Activated CD4-positive, alpha-beta T cell treated with anti-CD3 and anti-CD28 coated beads for 24 hours (primary cell): ENCODE results near the gene OR52A5.
A peak's percentile ranks its signal among the peaks of the same experiment; 100 is the strongest.
"Not testable (repeated sequence)": the region's sequence is repeated elsewhere in the genome, so short reads cannot be mapped to it uniquely, and the experiment has no call there.

ENCODE experiments used
- DNase-seq, 2 donors: peaks; one replicate each; pipeline ENCODE4 v3.0.0-alpha.2; 2020; ENCODE audit warnings: low read depth in 2 of 2

OR52A5 gene

GRCh38 chr11:5137996-5138395 lies at the start of gene OR52A5:
Gene OR52A5, minus strand, starts transcription at chr11:5138356. Its CDS starts 5,714 bp downstream, at chr11:5132642.
- no peak for DNase-seq

GRCh38 chr11:5178046-5178837 lies 40.1 kb upstream of the OR52A5 start:
- DNase-seq, result no peak

GRCh38 chr11:5174934-5175333 lies 36.8 kb upstream of the OR52A5 start:
- DNase-seq, result no peak

GRCh38 chr11:5171856-5172255 lies 33.7 kb upstream of the OR52A5 start:
- DNase-seq, result no peak

GRCh38 chr11:5165898-5166297 lies 27.7 kb upstream of the OR52A5 start:
- not testable (repeated sequence) for DNase-seq

- DNase-seq, result not testable (repeated sequence)
Observed at GRCh38 chr11:5164807-5165206, 26.7 kb upstream of the OR52A5 start.

GRCh38 chr11:5161045-5161444 lies 22.9 kb upstream of the OR52A5 start:
- not testable (repeated sequence) for DNase-seq

- DNase-seq, result not testable (repeated sequence)
Observed at GRCh38 chr11:5160217-5160616, 22.1 kb upstream of the OR52A5 start.

GRCh38 chr11:5159806-5160205 lies 21.6 kb upstream of the OR52A5 start:
- no peak for DNase-seq

- DNase-seq, result no peak
Observed at GRCh38 chr11:5154657-5155056, 16.5 kb upstream of the OR52A5 start, which contains the start of gene OR52A1. Gene OR52A1, minus strand, starts transcription at chr11:5154757. Its CDS starts 2,388 bp downstream, at chr11:5152369.

- no peak for DNase-seq
Observed at GRCh38 chr11:5153574-5154431, 15.6 kb upstream of the OR52A5 start.

- no peak for DNase-seq
Observed at GRCh38 chr11:5151713-5152153, 13.6 kb upstream of the OR52A5 start.

- not testable (repeated sequence) for DNase-seq
Observed at GRCh38 chr11:5144206-5144605, 6.0 kb upstream of the OR52A5 start.

GRCh38 chr11:5137014-5137413 lies 1.1 kb downstream of the OR52A5 start:
- DNase-seq, result no peak

GRCh38 chr11:5136261-5136660 lies 1.9 kb downstream of the OR52A5 start:
- no peak for DNase-seq

GRCh38 chr11:5131584-5132335 lies 6.4 kb downstream of the OR52A5 start:
- no peak for DNase-seq

- no peak for DNase-seq
Observed at GRCh38 chr11:5129457-5129877, 8.7 kb downstream of the OR52A5 start.

GRCh38 chr11:5124891-5125620 lies 13.1 kb downstream of the OR52A5 start:
- no peak for DNase-seq

- DNase-seq, result peak; percentile 22 to 33
Observed at GRCh38 chr11:5123802-5124521, 14.2 kb downstream of the OR52A5 start.

GRCh38 chr11:5118893-5119292 lies 19.3 kb downstream of the OR52A5 start:
- no peak for DNase-seq
